NT2/D1 (cell line): ENCODE measurements around the gene SYNE2.

Experiments
- DNase-seq: peaks from one replicate; pipeline ENCODE4 v3.0.0-alpha.2; 2011; ENCODE audit warnings: low read depth, low spot score
- H3K27me3 ChIP-seq: 2 replicates; pipeline ENCODE4 v1.6.0; 2011; ENCODE audit warnings: mild to moderate bottlenecking; ENCODE audit not compliant: insufficient read length, insufficient read depth
- H3K36me3 ChIP-seq: 2 replicates; pipeline ENCODE4 v1.6.1; 2011; ENCODE audit warnings: mild to moderate bottlenecking, low read length, mixed read lengths; ENCODE audit not compliant: insufficient read depth, insufficient read length
- H3K4me1 ChIP-seq: 2 replicates; pipeline ENCODE4 v1.5.1; 2011; ENCODE audit not compliant: insufficient read depth, insufficient read length
- H3K4me3 ChIP-seq: 2 replicates; pipeline ENCODE4 v1.5.1; 2011; ENCODE audit warnings: low read depth; ENCODE audit not compliant: insufficient read length
- H3K9ac ChIP-seq: 2 replicates; pipeline ENCODE4 v1.6.0; 2011; ENCODE audit warnings: low read depth; ENCODE audit not compliant: insufficient read length
- H3K9me3 ChIP-seq: 2 replicates; pipeline ENCODE4 v1.5.1; 2011; ENCODE audit warnings: mild to moderate bottlenecking, low read length; ENCODE audit not compliant: insufficient read depth
- SUZ12 ChIP-seq: IDR thresholded peaks from 2 replicates; pipeline ENCODE4 v1.6.1; 2011; ENCODE audit not compliant: insufficient read length, insufficient read depth; ENCODE audit errors: extremely low read depth
- YY1 ChIP-seq: IDR thresholded peaks from 2 replicates; pipeline ENCODE4 v1.6.1; 2011; ENCODE audit not compliant: insufficient read length, insufficient read depth
- ZNF274 ChIP-seq: IDR thresholded peaks from 2 replicates; pipeline ENCODE4 v1.6.1; 2011; ENCODE audit warnings: mild to moderate bottlenecking, low read depth, low read length

SYNE2 gene

GRCh38 chr14:63905370-63905769, 52.6 kb downstream of the SYNE2 start:
- TF ChIP-seq YY1 (no peak), ZNF274 (no peak), SUZ12 (no peak)
- no peak overlapping the region for H3K9ac ChIP-seq
- no peak for DNase-seq
- H3K36me3 ChIP-seq, result no peaks in the 10 kb centered on the region
- no peaks in the 10 kb centered on the region for H3K9me3 ChIP-seq
- no peaks in the 10 kb centered on the region for H3K27me3 ChIP-seq
- H3K4me1 ChIP-seq, result no peaks in the 10 kb centered on the region
- H3K4me3 ChIP-seq, result no peak overlapping the region

GRCh38 chr14:63908667-63909264, 56.0 kb downstream of the SYNE2 start:
- Histone ChIP-seq H3K9ac (no peak overlapping the region), H3K4me1 (no peaks in the 10 kb centered on the region), H3K27me3 (no peaks in the 10 kb centered on the region), H3K4me3 (no peak overlapping the region), H3K36me3 (no peaks in the 10 kb centered on the region), H3K9me3 (no peaks in the 10 kb centered on the region)
- TF ChIP-seq SUZ12 (no peak), ZNF274 (no peak), YY1 (no peak)
- no peak for DNase-seq

- Histone ChIP-seq H3K36me3 (no peaks in the 10 kb centered on the region), H3K9me3 (no peaks in the 10 kb centered on the region), H3K9ac (no peak overlapping the region), H3K4me3 (no peak overlapping the region), H3K4me1 (no peaks in the 10 kb centered on the region), H3K27me3 (no peaks in the 10 kb centered on the region)
- no peak for TF ChIP-seq ZNF274
- no peak for TF ChIP-seq SUZ12
- TF ChIP-seq YY1, result no peak
- DNase-seq, result no peak
These were observed 57.2 kb downstream of the SYNE2 start for GRCh38 chr14:63909984-63910383.

GRCh38 chr14:63910583-63911363, 58.0 kb downstream of the SYNE2 start:
- Histone ChIP-seq H3K36me3 (no peaks in the 10 kb centered on the region), H3K9me3 (no peaks in the 10 kb centered on the region), H3K9ac (no peak overlapping the region), H3K4me1 (no peaks in the 10 kb centered on the region), H3K4me3 (no peak overlapping the region), H3K27me3 (no peaks in the 10 kb centered on the region)
- no peak for TF ChIP-seq ZNF274
- no peak for TF ChIP-seq SUZ12
- TF ChIP-seq YY1, result no peak
- no peak for DNase-seq

- Histone ChIP-seq H3K4me1 (no peaks in the 10 kb centered on the region), H3K27me3 (no peaks in the 10 kb centered on the region), H3K4me3 (no peak overlapping the region), H3K9ac (no peak overlapping the region), H3K9me3 (no peaks in the 10 kb centered on the region), H3K36me3 (no peaks in the 10 kb centered on the region)
- no peak for DNase-seq
- no peak for TF ChIP-seq SUZ12
- no peak for TF ChIP-seq ZNF274
- no peak for TF ChIP-seq YY1
These were observed 58.6 kb downstream of the SYNE2 start for GRCh38 chr14:63911404-63911803.

- Histone ChIP-seq H3K4me1 (no peaks in the 10 kb centered on the region), H3K9ac (no peak overlapping the region), H3K27me3 (no peaks in the 10 kb centered on the region), H3K4me3 (no peak overlapping the region), H3K9me3 (no peaks in the 10 kb centered on the region), H3K36me3 (no peaks in the 10 kb centered on the region)
- DNase-seq, result no peak
- TF ChIP-seq SUZ12 (no peak), ZNF274 (no peak), YY1 (no peak)
These were observed 59.5 kb downstream of the SYNE2 start for GRCh38 chr14:63912286-63912685.

GRCh38 chr14:63918411-63918810, 65.6 kb downstream of the SYNE2 start:
- Histone ChIP-seq H3K27me3 (no peaks in the 10 kb centered on the region), H3K9me3 (no peaks in the 10 kb centered on the region), H3K4me3 (no peak overlapping the region), H3K9ac (no peak overlapping the region), H3K4me1 (no peaks in the 10 kb centered on the region), H3K36me3 (no peaks in the 10 kb centered on the region)
- TF ChIP-seq SUZ12 (no peak), ZNF274 (no peak), YY1 (no peak)
- DNase-seq, result no peak
